ENCODE results near the gene TPD52L2. TPM values are rescaled to one million over a fixed set of nuclear protein-coding genes. Genes with fewer than 3 reads are reported as not detected.
"Not testable (repeated sequence)": the region's sequence is repeated elsewhere in the genome, so short reads cannot be mapped to it uniquely, and the experiment has no call there.

The TPD52L2 gene
- total RNA-seq, 1 donor from 2014 or later, result 112 TPM

- no peak for TF ChIP-seq CTCF (conservative IDR thresholded peaks at IDR 0.05; ENCODE audit: low read depth, low read length)
- no peak overlapping the region for H3K4me3 ChIP-seq (ENCODE audit: low read depth, low read length)
- no peak for DNase-seq (ENCODE audit: low read depth)
Observed at GRCh38 chr20:63917811-63918210, 52.7 kb downstream of the TPD52L2 start.

GRCh38 chr20:63919130-63919529, 54.1 kb downstream of the TPD52L2 start:
- H3K4me3 ChIP-seq (ENCODE audit: low read depth, low read length), result no peak overlapping the region
- DNase-seq (ENCODE audit: low read depth), result no peak
- TF ChIP-seq CTCF (conservative IDR thresholded peaks at IDR 0.05; ENCODE audit: low read depth, low read length), result no peak

- no peak for DNase-seq (ENCODE audit: low read depth)
- TF ChIP-seq CTCF (conservative IDR thresholded peaks at IDR 0.05; ENCODE audit: low read depth, low read length), result no peak
- H3K4me3 ChIP-seq (ENCODE audit: low read depth, low read length), result no peak overlapping the region
Observed at GRCh38 chr20:63920226-63920625, 55.2 kb downstream of the TPD52L2 start.

GRCh38 chr20:63923651-63924050, 58.6 kb downstream of the TPD52L2 start:
- no peak overlapping the region for H3K4me3 ChIP-seq (ENCODE audit: low read depth, low read length)
- DNase-seq (ENCODE audit: low read depth), result no peak
- no peak for TF ChIP-seq CTCF (conservative IDR thresholded peaks at IDR 0.05; ENCODE audit: low read depth, low read length)

GRCh38 chr20:63924241-63924640, 59.2 kb downstream of the TPD52L2 start:
- H3K4me3 ChIP-seq (ENCODE audit: low read depth, low read length), result no peak overlapping the region
- DNase-seq (ENCODE audit: low read depth), result no peak
- no peak for TF ChIP-seq CTCF (conservative IDR thresholded peaks at IDR 0.05; ENCODE audit: low read depth, low read length)

- H3K4me3 ChIP-seq (ENCODE audit: low read depth, low read length), result no peak overlapping the region
- no peak for DNase-seq (ENCODE audit: low read depth)
- TF ChIP-seq CTCF (conservative IDR thresholded peaks at IDR 0.05; ENCODE audit: low read depth, low read length), result no peak
Observed at GRCh38 chr20:63926298-63926697, 61.2 kb downstream of the TPD52L2 start.

GRCh38 chr20:63929071-63929470, 64.0 kb downstream of the TPD52L2 start:
- TF ChIP-seq CTCF (conservative IDR thresholded peaks at IDR 0.05; ENCODE audit: low read depth, low read length), result no peak
- no peak for DNase-seq (ENCODE audit: low read depth)

GRCh38 chr20:63929473-63929883, 64.4 kb downstream of the TPD52L2 start:
- not testable (repeated sequence) for H3K4me3 ChIP-seq (ENCODE audit: low read depth, low read length); DNase-seq (ENCODE audit: low read depth)

More at GRCh38 chr20:63929071-63929470, 64.0 kb downstream of the TPD52L2 start:
- no peak overlapping the region for H3K4me3 ChIP-seq (ENCODE audit: low read depth, low read length)
